CD4-positive, alpha-beta T cell (primary cell): ENCODE results near the gene NKTR. TPM values are rescaled to one million over a fixed set of nuclear protein-coding genes. Genes with fewer than 3 reads are reported as not detected.
A peak's percentile ranks its signal among the peaks of the same experiment; 100 is the strongest.
"Not testable (repeated sequence)": the region's sequence is repeated elsewhere in the genome, so short reads cannot be mapped to it uniquely, and the experiment has no call there.

Source experiments
- ATAC-seq: fragments of 200-7000 bp; cut with Tn5 transposase; one replicate; pipeline ENCODE4 v1.10.0; 2022; ENCODE audit warnings: mild to moderate bottlenecking; ENCODE audit not compliant: poor library complexity
- CTCF ChIA-PET: fragments of 350-600 bp; sonication (Branson Sonifier 250); formaldehyde crosslinking; loops from one replicate; lab custom pipeline; 2021; ENCODE audit warnings: antibody characterized with exemption, inconsistent platforms; lab: Charles Lee
- POLR2A ChIA-PET: fragments of 350-600 bp; sonication (Branson Sonifier 250); formaldehyde crosslinking; loops from one replicate; lab custom pipeline; 2021; ENCODE audit warnings: antibody characterized with exemption, inconsistent platforms; lab: Charles Lee
- DNase-seq, 14 experiments: peaks; one replicate each; pipeline ENCODE4 v3.0.0-alpha.2; 2013 to 2020; ENCODE audit warnings: mixed read lengths in 2 of 14
- H3K27ac ChIP-seq, 2 donors: one replicate each; pipeline versions ENCODE4 v1.5.1 to v1.7.0; 2013; ENCODE audit warnings: low read length in 2 of 2, low read depth in 1 of 2, mild to moderate bottlenecking in 1 of 2
- H3K27me3 ChIP-seq, 2 experiments: 1 replicate in 1 of 2; 2 replicates in 1 of 2; pipeline versions ENCODE4 v1.6.1 to v1.7.0; 2013; ENCODE audit warnings: low read length in 2 of 2, control low read depth in 1 of 2, mild to moderate bottlenecking in 1 of 2, moderate library complexity in 1 of 2; ENCODE audit not compliant: insufficient read depth in 2 of 2, control insufficient read depth in 1 of 2
- H3K36me3 ChIP-seq: one replicate; pipeline ENCODE4 v1.6.1; 2013; ENCODE audit warnings: low read length, control low read depth; ENCODE audit not compliant: insufficient read depth
- H3K4me1 ChIP-seq: one replicate; pipeline ENCODE4 v1.6.1; 2013; ENCODE audit warnings: low read length, control low read depth; ENCODE audit not compliant: insufficient read depth
- H3K4me3 ChIP-seq: one replicate; pipeline ENCODE4 v1.5.1; 2013; ENCODE audit warnings: mild to moderate bottlenecking, low read length, moderate library complexity
- H3K9me3 ChIP-seq, 2 experiments: 1 replicate in 1 of 2; 2 replicates in 1 of 2; pipeline versions ENCODE4 v1.6.1 to v1.7.0; 2013; ENCODE audit warnings: low read length in 2 of 2, mild to moderate bottlenecking in 2 of 2, control low read depth in 1 of 2, moderate library complexity in 1 of 2; ENCODE audit not compliant: control insufficient read depth in 1 of 2, insufficient read depth in 1 of 2
- H3K27ac Mint-ChIP-seq: one replicate; pipeline ENCODE4 v1.8.0; 2020; ENCODE audit warnings: mixed read lengths
- H3K27me3 Mint-ChIP-seq: one replicate; pipeline ENCODE4 v1.8.0; 2021; ENCODE audit warnings: mixed read lengths
- H3K36me3 Mint-ChIP-seq: one replicate; pipeline ENCODE4 v1.8.0; 2021; ENCODE audit warnings: low read depth, mixed read lengths
- H3K4me1 Mint-ChIP-seq: one replicate; pipeline ENCODE4 v1.8.0; 2021; ENCODE audit warnings: low read depth, mixed read lengths
- H3K4me3 Mint-ChIP-seq: one replicate; pipeline ENCODE4 v1.8.0; 2020; ENCODE audit warnings: mild to moderate bottlenecking, mixed read lengths
- H3K9me3 Mint-ChIP-seq: one replicate; pipeline ENCODE4 v1.8.0; 2020; ENCODE audit warnings: mixed read lengths
- intact Hi-C, 2 experiments: fragments of 100-400 bp; cut with DNase I in 1 of 2; cut with micrococcal nuclease in 1 of 2; formaldehyde crosslinking; loops; one replicate each; pipeline versions ENCODE4 v1.15.1 to v1.9.0; 2023 to 2025; cut with DNase I, micrococcal nuclease
- polyA plus RNA-seq, 2 donors: library from polyadenylated mRNA; unstranded; fragments of 120-200 nt; gene quantifications; one replicate each; pipeline ENCODE4 v1.2.1, GENCODE V29; 2013
- total RNA-seq, 174 experiments: library from RNA in 2 of 174; stranded (reverse) in 2 of 174; gene quantifications; one replicate each; pipeline ENCODE4 v1.2.3 and lab custom pipeline; 2021 to 2026
- TF ChIP-seq, protein P1 (sequence below): fragments of 200-600 bp; IDR thresholded peaks from one replicate; pipeline ENCODE4 v1.8.0; 2022; ENCODE audit warnings: antibody characterized with exemption, mild to moderate bottlenecking

NKTR gene
- total RNA-seq (100 to 1,000 TPM; 236 to 249 TPM), total RNA-seq (lab: John Stamatoyannopoulos, UW) (90.9 to 978 (median 466) reads per million in 172 experiments)
- polyA plus RNA-seq (2013, experiment 1 of 2), result 208 TPM
- polyA plus RNA-seq (2013, experiment 2 of 2), result 268 TPM

DNA sequence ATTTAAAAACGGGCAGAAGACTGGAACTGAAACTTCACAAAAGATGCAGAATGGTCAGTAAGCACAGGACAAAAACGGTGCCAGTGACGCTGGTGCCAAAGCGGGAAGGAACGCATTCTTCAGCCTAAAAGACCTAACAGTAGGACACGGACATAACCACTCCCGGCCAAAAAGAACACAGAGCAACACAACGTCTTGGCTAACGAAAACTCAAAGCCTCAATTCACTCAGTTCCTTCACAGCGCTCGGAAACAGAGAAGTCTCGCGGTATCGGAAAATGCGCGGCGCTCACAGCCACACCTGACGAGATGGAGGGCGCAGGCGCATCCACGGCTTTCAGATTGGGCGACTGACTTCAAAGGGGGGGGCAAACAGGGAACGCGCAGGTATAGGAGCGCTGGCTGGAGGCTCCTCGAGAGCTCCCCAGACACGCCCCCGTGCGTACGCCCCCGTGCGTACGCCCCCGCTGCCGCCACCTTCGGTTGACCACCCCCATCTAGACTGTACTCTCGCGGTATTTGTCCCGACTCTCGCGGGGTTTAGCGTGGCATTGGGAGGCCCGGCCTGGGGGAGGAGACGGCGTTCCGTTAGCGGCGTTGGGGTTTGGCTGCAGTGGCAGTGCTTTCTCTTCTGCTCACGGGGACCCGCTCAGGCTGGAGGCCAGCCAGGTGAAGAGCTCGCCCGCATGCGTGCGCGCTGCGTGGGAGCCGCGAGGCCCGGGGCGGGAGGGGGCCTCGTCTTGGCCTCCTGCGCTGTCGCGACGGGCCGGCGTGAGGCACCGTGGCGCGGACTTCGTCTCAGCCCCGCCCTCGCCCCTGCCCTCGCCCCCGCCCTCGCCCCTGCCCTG is at the start of gene NKTR:
Gene NKTR (plus strand): TSS at position 576 of the 847 bp plus-strand sequence. CDS start 321 bp downstream, outside the sequence.
- H3K27ac Mint-ChIP-seq, result peak within 1 kb of the TSS; percentile 99
- ATAC-seq (peak; percentile 93), DNase-seq (peak; percentile 99 to 100 (median 99))
- intact Hi-C loops, result loop anchor here (1.0 to 5.0 kb wide), 6 partner anchors 9 to 638 kb away; partner anchors contain the start of genes SS18L2 (in 1 of the 2) and ULK4 (in 1 of the 2)
- ChIA-PET POLR2A (interaction anchor here (0.6 to 3.1 kb wide), 16 partner anchors 9 to 147 kb away, joined by 3 to 73 read pairs (median 6); partner anchors contain the start of genes SEC22C, SS18L2 and VIPR1), CTCF (interaction anchor here (1.2 to 4.1 kb wide), 5 partner anchors 9 to 98 kb away, joined by 4 to 26 read pairs (median 13); partner anchors contain the start of genes SEC22C, SS18L2 and VIPR1)
- H3K27me3 Mint-ChIP-seq, result no peaks in the 10 kb centered on the region
- H3K9me3 Mint-ChIP-seq, result no peaks in the 10 kb centered on the region
- peak within 1 kb of the TSS; percentile 63 to 72 for H3K27ac ChIP-seq
- peak within 1 kb of the TSS; percentile 98 for H3K4me3 Mint-ChIP-seq
- H3K36me3 Mint-ChIP-seq, result peaks cover 61% of the 10 kb centered on the region
- peaks cover 40% of the 10 kb centered on the region for H3K4me1 Mint-ChIP-seq
- H3K4me3 ChIP-seq, result peak within 1 kb of the TSS; percentile 95
- H3K9me3 ChIP-seq, result peaks cover 6 to 13% of the 10 kb centered on the region in 2 experiments
- H3K27me3 ChIP-seq, result no peaks in the 10 kb centered on the region
- TF ChIP-seq, protein P1, sequence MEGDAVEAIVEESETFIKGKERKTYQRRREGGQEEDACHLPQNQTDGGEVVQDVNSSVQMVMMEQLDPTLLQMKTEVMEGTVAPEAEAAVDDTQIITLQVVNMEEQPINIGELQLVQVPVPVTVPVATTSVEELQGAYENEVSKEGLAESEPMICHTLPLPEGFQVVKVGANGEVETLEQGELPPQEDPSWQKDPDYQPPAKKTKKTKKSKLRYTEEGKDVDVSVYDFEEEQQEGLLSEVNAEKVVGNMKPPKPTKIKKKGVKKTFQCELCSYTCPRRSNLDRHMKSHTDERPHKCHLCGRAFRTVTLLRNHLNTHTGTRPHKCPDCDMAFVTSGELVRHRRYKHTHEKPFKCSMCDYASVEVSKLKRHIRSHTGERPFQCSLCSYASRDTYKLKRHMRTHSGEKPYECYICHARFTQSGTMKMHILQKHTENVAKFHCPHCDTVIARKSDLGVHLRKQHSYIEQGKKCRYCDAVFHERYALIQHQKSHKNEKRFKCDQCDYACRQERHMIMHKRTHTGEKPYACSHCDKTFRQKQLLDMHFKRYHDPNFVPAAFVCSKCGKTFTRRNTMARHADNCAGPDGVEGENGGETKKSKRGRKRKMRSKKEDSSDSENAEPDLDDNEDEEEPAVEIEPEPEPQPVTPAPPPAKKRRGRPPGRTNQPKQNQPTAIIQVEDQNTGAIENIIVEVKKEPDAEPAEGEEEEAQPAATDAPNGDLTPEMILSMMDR, result no peak
- H3K36me3 ChIP-seq, result peaks cover 23% of the 10 kb centered on the region
- H3K4me1 ChIP-seq, result peaks cover 22% of the 10 kb centered on the region

DNA sequence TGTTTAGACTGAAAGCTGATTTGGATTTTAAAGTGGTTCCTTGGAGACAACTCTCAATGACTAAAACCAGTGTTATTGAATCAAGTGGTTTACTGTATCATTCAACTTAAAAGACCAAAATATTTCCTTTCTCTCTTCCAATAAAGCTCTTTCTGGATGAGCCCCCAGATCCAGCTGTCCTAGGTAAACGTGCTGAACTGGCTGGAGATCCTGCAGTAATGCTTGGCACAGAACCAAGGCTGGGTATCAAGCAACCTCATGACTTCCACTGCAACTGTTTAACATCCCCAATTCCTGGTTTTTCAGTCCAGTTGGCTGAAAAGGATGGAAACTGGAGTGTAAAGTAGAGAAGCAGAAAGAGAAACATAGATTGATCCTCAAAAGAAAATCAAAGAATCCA is 47.7 kb upstream of the NKTR start:
- ATAC-seq (no peak), DNase-seq (no peak)
- Histone ChIP-seq H3K27ac (peak overlapping the region in 1 of 2 donors; percentile 9), H3K4me3 (no peak overlapping the region), H3K27me3 (no peaks in the 10 kb centered on the region), H3K4me1 (peaks cover 41% of the 10 kb centered on the region), H3K9me3 (no peaks in the 10 kb centered on the region), H3K36me3 (peaks cover 44% of the 10 kb centered on the region)
- intact Hi-C loops, result no loop called here
- Mint-ChIP-seq H3K9me3 (no peaks in the 10 kb centered on the region), H3K36me3 (peaks cover 80% of the 10 kb centered on the region), H3K4me3 (no peak overlapping the region), H3K27ac (peak overlapping the region; percentile 68), H3K27me3 (no peaks in the 10 kb centered on the region), H3K4me1 (peaks cover 42% of the 10 kb centered on the region)
- POLR2A ChIA-PET, result interaction anchor here (1.0 to 2.6 kb wide), 3 partner anchors 12 to 51 kb away, joined by 3 to 8 read pairs (median 4); partner anchors contain the start of gene VIPR1
- CTCF ChIA-PET, result interaction anchor here (1.2 kb wide), 1 partner anchor 49 kb away, joined by 3 read pairs; no protein-coding TSS in a partner anchor
- TF ChIP-seq, protein P1, result no peak

DNA sequence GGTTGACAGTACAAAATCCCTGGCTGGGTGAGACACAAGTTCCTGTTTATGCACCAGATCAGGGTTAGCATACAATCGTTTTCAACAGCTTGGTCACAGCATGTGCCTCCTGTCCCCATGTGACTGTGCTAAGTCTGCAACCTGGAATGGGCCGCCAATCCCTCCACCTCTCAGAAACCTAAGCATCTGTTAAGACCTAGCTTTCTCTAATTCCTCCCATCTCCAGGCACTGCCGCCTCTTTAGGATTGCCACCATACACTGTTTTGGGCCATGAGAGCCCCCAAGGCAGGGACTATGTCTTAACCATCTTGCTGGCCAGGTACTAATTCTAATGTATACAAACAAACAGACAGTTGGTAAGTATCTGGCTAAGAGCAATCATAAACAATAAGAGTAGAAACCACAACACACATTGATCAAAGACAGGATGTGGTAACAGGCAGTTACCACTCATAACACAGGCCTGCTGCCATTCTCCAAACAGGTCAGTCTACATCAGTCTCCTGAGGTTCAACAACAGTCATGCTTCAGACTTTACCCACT is 44.3 kb upstream of the NKTR start:
- Histone ChIP-seq H3K27ac (peak overlapping the region; percentile 58 to 73), H3K9me3 (no peaks in the 10 kb centered on the region), H3K27me3 (no peaks in the 10 kb centered on the region), H3K36me3 (peaks cover 53% of the 10 kb centered on the region), H3K4me3 (no peak overlapping the region), H3K4me1 (peaks cover 41% of the 10 kb centered on the region)
- Mint-ChIP-seq H3K9me3 (no peaks in the 10 kb centered on the region), H3K36me3 (peaks cover 77% of the 10 kb centered on the region), H3K27me3 (no peaks in the 10 kb centered on the region), H3K4me3 (peak overlapping the region; percentile 54), H3K27ac (peak overlapping the region; percentile 92), H3K4me1 (peaks cover 47% of the 10 kb centered on the region)
- ATAC-seq (peak; percentile 86), DNase-seq (peak; percentile 31 to 87 (median 46))
- intact Hi-C loops, result loop anchor here in 1 of 2 experiments (2.0 to 5.0 kb wide), 3 partner anchors 27 to 53 kb away; partner anchors contain the start of genes NKTR and VIPR1
- TF ChIP-seq, protein P1, result no peak
- ChIA-PET CTCF (no interaction called here), POLR2A (interaction anchor here (0.7 to 1.2 kb wide), 9 partner anchors 13 to 337 kb away, joined by 3 to 13 read pairs (median 3); partner anchors contain the start of genes NKTR, SEC22C, SS18L2 and VIPR1)

GRCh38 chr3:42556817-42557216 is 43.7 kb upstream of the NKTR start:
- Mint-ChIP-seq H3K36me3 (peaks cover 78% of the 10 kb centered on the region), H3K4me3 (peak overlapping the region; percentile 9), H3K4me1 (peaks cover 47% of the 10 kb centered on the region), H3K27ac (peak overlapping the region; percentile 92)
- H3K9me3 ChIP-seq, CTCF ChIA-PET, H3K4me3 ChIP-seq, ATAC-seq, DNase-seq, H3K27me3 Mint-ChIP-seq, H3K27me3 ChIP-seq, H3K9me3 Mint-ChIP-seq: not testable (repeated sequence)
- POLR2A ChIA-PET, result interaction anchor here (1.2 to 2.3 kb wide), 2 partner anchors 13 to 55 kb away, joined by 3 to 6 read pairs; no protein-coding TSS in a partner anchor
- H3K27ac ChIP-seq, result peak overlapping the region in 1 of 2 donors; percentile 30
- H3K4me1 ChIP-seq, result peaks cover 41% of the 10 kb centered on the region
- peaks cover 54% of the 10 kb centered on the region for H3K36me3 ChIP-seq
- intact Hi-C loops, result loop anchor here in 1 of 2 experiments (2.0 to 5.0 kb wide), 3 partner anchors 26 to 54 kb away; partner anchors contain the start of genes NKTR and VIPR1
